HEK293 (cell line): ENCODE results near the gene CAPN1.

ENCODE experiments used
- CTCF ChIA-PET: fragments of 350-600 bp; formaldehyde crosslinking; extraction: SDS; loops from one replicate; lab custom pipeline; 2021; ENCODE audit warnings: antibody characterized with exemption; lab: Yijun Ruan, JAX
- POLR2A ChIA-PET: fragments of 300-600 bp; formaldehyde crosslinking; extraction: SDS; loops from one replicate; lab custom pipeline; 2020; ENCODE audit warnings: antibody characterized with exemption, inconsistent platforms; lab: Yijun Ruan, JAX
- H3K27ac ChIP-seq: fragments of 200-500 bp; sonication (Bioruptor generic); 2 replicates; pipeline ENCODE4 v1.5.1; 2014; ENCODE audit warnings: low read depth, low read length, control low read depth, inconsistent platforms; ENCODE audit errors: extremely low read depth
- H3K36me3 ChIP-seq, 2 experiments: fragments of 200-500 bp in 1 of 2; sonication (Bioruptor generic) in 1 of 2; 1 replicate in 1 of 2; 2 replicates in 1 of 2; pipeline ENCODE4 v1.5.1; 2014 to 2017; ENCODE audit warnings: inconsistent platforms in 2 of 2, low read length in 2 of 2; ENCODE audit not compliant: control insufficient read depth in 2 of 2, insufficient read depth in 1 of 2
- H3K4me1 ChIP-seq: fragments of 200-500 bp; sonication (Bioruptor generic); 2 replicates; pipeline ENCODE4 v1.5.1; 2014; ENCODE audit warnings: mild to moderate bottlenecking, low read length, inconsistent platforms; ENCODE audit not compliant: control insufficient read depth, insufficient read depth
- H3K4me3 ChIP-seq: 2 replicates; pipeline ENCODE4 v1.5.1; 2011; ENCODE audit warnings: low read depth, mild to moderate bottlenecking, control low read depth, low read length, moderate library complexity
- H3K9me3 ChIP-seq: fragments of 200-500 bp; sonication (Bioruptor generic); 2 replicates; pipeline ENCODE4 v1.5.1; 2014; ENCODE audit warnings: low read depth, low read length, inconsistent platforms; ENCODE audit not compliant: control insufficient read depth, insufficient read depth
- GLIS2 ChIP-seq: fragments of 450-650 bp; formaldehyde crosslinking; IDR thresholded peaks from 2 replicates; pipeline ENCODE4 v1.5.1; 2016; ENCODE audit warnings: missing biosample characterization, missing genetic modification characterization
- HOXD13 ChIP-seq: sonication (generic); formaldehyde crosslinking; IDR thresholded peaks from 2 replicates; pipeline ENCODE4 v1.8.0; 2022; ENCODE audit warnings: missing genetic modification reagents, borderline replicate concordance
- IKZF3 ChIP-seq: fragments of 450-650 bp; IDR thresholded peaks from 2 replicates; pipeline ENCODE4 v1.5.0; 2018; ENCODE audit warnings: missing biosample characterization, mild to moderate bottlenecking, missing genetic modification characterization, moderate library complexity
- MZF1 ChIP-seq: fragments of 450-650 bp; formaldehyde crosslinking; IDR thresholded peaks from 2 replicates; pipeline ENCODE4 v1.5.1; 2017; ENCODE audit warnings: missing biosample characterization, missing genetic modification characterization, borderline replicate concordance
- OSR2 ChIP-seq: fragments of 450-650 bp; formaldehyde crosslinking; IDR thresholded peaks from 2 replicates; pipeline ENCODE4 v1.5.1; 2016; ENCODE audit warnings: missing biosample characterization, missing genetic modification characterization
- PRDM10 ChIP-seq: fragments of 450-650 bp; formaldehyde crosslinking; IDR thresholded peaks from 2 replicates; pipeline ENCODE4 v1.5.1; 2016; ENCODE audit warnings: missing biosample characterization, missing genetic modification characterization
- REST ChIP-seq: fragments of 450-650 bp; formaldehyde crosslinking; IDR thresholded peaks from 2 replicates; pipeline ENCODE4 v1.5.1; 2016; ENCODE audit warnings: missing biosample characterization, missing genetic modification characterization
- SCRT2 ChIP-seq: fragments of 450-650 bp; formaldehyde crosslinking; IDR thresholded peaks from 2 replicates; pipeline ENCODE4 v1.5.1; 2016; ENCODE audit warnings: missing biosample characterization, missing genetic modification characterization
- SP7 ChIP-seq: fragments of 450-650 bp; formaldehyde crosslinking; IDR thresholded peaks from 2 replicates; pipeline ENCODE4 v1.5.1; 2016; ENCODE audit warnings: missing biosample characterization, missing genetic modification characterization
- TRIM28 ChIP-seq: IDR thresholded peaks from 2 replicates; pipeline ENCODE4 v1.6.1; 2011; ENCODE audit warnings: low read length, control low read depth, borderline replicate concordance
- WT1 ChIP-seq: fragments of 450-650 bp; formaldehyde crosslinking; IDR thresholded peaks from 2 replicates; pipeline ENCODE4 v1.5.1; 2016; ENCODE audit warnings: missing biosample characterization, missing genetic modification characterization
- YY2 ChIP-seq: fragments of 450-650 bp; formaldehyde crosslinking; IDR thresholded peaks from 2 replicates; pipeline ENCODE4 v1.5.1; 2016; ENCODE audit warnings: missing biosample characterization, missing genetic modification characterization
- ZBTB17 ChIP-seq: fragments of 450-650 bp; formaldehyde crosslinking; IDR thresholded peaks from 2 replicates; pipeline ENCODE4 v1.5.1; 2016; ENCODE audit warnings: missing biosample characterization, missing genetic modification characterization
- ZNF121 ChIP-seq: fragments of 450-650 bp; formaldehyde crosslinking; IDR thresholded peaks from 2 replicates; pipeline ENCODE4 v1.5.1; 2016; ENCODE audit warnings: missing biosample characterization, missing genetic modification characterization
- ZNF157 ChIP-seq: fragments of 450-650 bp; formaldehyde crosslinking; IDR thresholded peaks from 2 replicates; pipeline ENCODE4 v1.5.1; 2016; ENCODE audit warnings: missing biosample characterization, missing genetic modification characterization
- ZNF214 ChIP-seq: fragments of 450-650 bp; formaldehyde crosslinking; IDR thresholded peaks from 2 replicates; pipeline ENCODE4 v1.5.1; 2017; ENCODE audit warnings: missing biosample characterization, mild to moderate bottlenecking, missing genetic modification characterization, borderline replicate concordance
- ZNF248 ChIP-seq: fragments of 450-650 bp; formaldehyde crosslinking; IDR thresholded peaks from 2 replicates; pipeline ENCODE4 v1.5.1; 2017; ENCODE audit warnings: missing biosample characterization, missing genetic modification characterization
- ZNF335 ChIP-seq: fragments of 450-650 bp; formaldehyde crosslinking; conservative IDR thresholded peaks from 2 replicates; pipeline ENCODE4 v1.5.1; 2016; ENCODE audit warnings: missing biosample characterization, missing genetic modification characterization
- ZNF600 ChIP-seq: fragments of 450-650 bp; formaldehyde crosslinking; IDR thresholded peaks from 2 replicates; pipeline ENCODE4 v1.5.1; 2016; ENCODE audit warnings: missing biosample characterization, missing genetic modification characterization
- ZNF629 ChIP-seq: fragments of 450-650 bp; formaldehyde crosslinking; IDR thresholded peaks from 2 replicates; pipeline ENCODE4 v1.5.1; 2017; ENCODE audit warnings: missing biosample characterization, missing genetic modification characterization
- ZNF654 ChIP-seq: fragments of 450-650 bp; formaldehyde crosslinking; IDR thresholded peaks from 2 replicates; pipeline ENCODE4 v1.5.1; 2016; ENCODE audit warnings: low read depth, missing biosample characterization, missing genetic modification characterization
- ZNF660 ChIP-seq: fragments of 450-650 bp; IDR thresholded peaks from 2 replicates; pipeline ENCODE4 v1.5.1; 2018; ENCODE audit warnings: missing biosample characterization, mild to moderate bottlenecking, missing genetic modification characterization
- ZNF692 ChIP-seq: fragments of 450-650 bp; formaldehyde crosslinking; IDR thresholded peaks from 2 replicates; pipeline ENCODE4 v1.5.1; 2016; ENCODE audit warnings: missing biosample characterization, missing genetic modification characterization
- ZNF701 ChIP-seq: fragments of 450-650 bp; formaldehyde crosslinking; IDR thresholded peaks from 2 replicates; pipeline ENCODE4 v1.5.1; 2016; ENCODE audit warnings: missing biosample characterization, missing genetic modification characterization
- ZSCAN23 ChIP-seq: fragments of 450-650 bp; formaldehyde crosslinking; IDR thresholded peaks from 2 replicates; pipeline ENCODE4 v1.5.1; 2016; ENCODE audit warnings: missing biosample characterization, missing genetic modification characterization

CAPN1 gene

GRCh38 chr11:65150509-65151299 is 31.0 kb upstream of the CAPN1 start (continued):
- TF ChIP-seq ZNF692 (tag by site-specific recombination) (0 out of 2 replicates have a peak, but pooled peaks have one; percentile 24), WT1 (tag by site-specific recombination) (no peak), ZNF701 (tag by site-specific recombination) (no peak), TRIM28 (no peak), ZNF248 (tag by site-specific recombination) (no peak), ZNF660 (peak; percentile 56; the same call in 1 of the 2 replicates), SP7 (tag by site-specific recombination) (peak; percentile 50; the same call in 1 of the 2 replicates), ZNF629 (tag by site-specific recombination) (0 out of 2 replicates have a peak, but pooled peaks have one; percentile 23), ZNF335 (tag by site-specific recombination) (peak; percentile 86), ZNF600 (tag by site-specific recombination) (peak; percentile 88), ZSCAN23 (tag by site-specific recombination) (no peak), PRDM10 (tag by site-specific recombination) (0 out of 2 replicates have a peak, but pooled peaks have one; percentile 49)
- TF ChIP-seq, all 188 proteins: peak for 17

- Histone ChIP-seq H3K36me3 (no peaks in the 10 kb centered on the region), H3K4me3 (no peak overlapping the region), H3K9me3 (no peaks in the 10 kb centered on the region), H3K27ac (no peak overlapping the region), H3K4me1 (no peaks in the 10 kb centered on the region)
- ChIA-PET POLR2A (interaction anchor here (1.3 kb wide), 1 partner anchor 17 kb away, joined by 4 read pairs; the partner anchor contains the start of gene SYVN1), CTCF (no interaction called here)
- TF ChIP-seq ZNF121 (tag by site-specific recombination) (peak; percentile 82), ZNF157 (tag by site-specific recombination) (no peak)
These were observed 30.3 kb upstream of the CAPN1 start for GRCh38 chr11:65151331-65151899.

- H3K4me3 ChIP-seq, result no peak overlapping the region
- no peaks in the 10 kb centered on the region for H3K36me3 ChIP-seq
- H3K4me1 ChIP-seq, result no peaks in the 10 kb centered on the region
- H3K27ac ChIP-seq, result no peak overlapping the region
- POLR2A ChIA-PET, result interaction anchor here (1.3 kb wide), 1 partner anchor 17 kb away, joined by 4 read pairs; the partner anchor contains the start of gene SYVN1
- CTCF ChIA-PET, result no interaction called here
- no peaks in the 10 kb centered on the region for H3K9me3 ChIP-seq
- TF ChIP-seq ZNF654, result no peak
- TF ChIP-seq IKZF3 (tag by site-specific recombination), result no peak
- no peak for TF ChIP-seq GLIS2 (tag by site-specific recombination)
- no peak for TF ChIP-seq YY2
- no peak for TF ChIP-seq REST (tag by site-specific recombination)
- no peak for TF ChIP-seq MZF1
- TF ChIP-seq ZBTB17 (tag by site-specific recombination), result no peak
- TF ChIP-seq SCRT2 (tag by site-specific recombination), result no peak
- TF ChIP-seq OSR2, result no peak
- no peak for TF ChIP-seq HOXD13 (CRISPR knock-in tag)
- no peak for TF ChIP-seq ZNF214 (tag by site-specific recombination)
These were observed 29.6 kb upstream of the CAPN1 start for GRCh38 chr11:65152122-65152521.
